HCT116 (cell line): ENCODE results near the gene ANTKMT. TPM values are rescaled to one million over a fixed set of nuclear protein-coding genes. Genes with fewer than 3 reads are reported as not detected.

Experiments used
- ATAC-seq: fragments of 200-7000 bp; cut with Tn5 transposase; 2 replicates; pipeline ENCODE4 v1.9.1; 2020; ENCODE audit warnings: mild to moderate bottlenecking, moderate library complexity
- BruUV-seq: library from RNA; stranded (reverse); fragments of 400-500 nt; replicated peaks from 2 replicates; lab custom pipeline; 2021; lab: Mats Ljungman, UMichigan
- CTCF ChIA-PET: fragments of 300-600 bp; sonication (Branson Sonifier 250); formaldehyde crosslinking; loops from one replicate; lab custom pipeline; 2021; ENCODE audit warnings: antibody characterized with exemption; lab: Charles Lee
- POLR2A ChIA-PET: fragments of 300-600, 350-600 bp; sonication (Branson Sonifier 250); formaldehyde crosslinking; loops from one replicate; lab custom pipeline; 2021; ENCODE audit warnings: antibody characterized with exemption; lab: Charles Lee
- RAD21 ChIA-PET, 2 experiments: fragments of 300-600 bp; sonication (Branson Sonifier 250); formaldehyde crosslinking; loops; one replicate each; lab custom pipeline; 2023; ENCODE audit warnings: low total read pairs in 2 of 2; ENCODE audit not compliant: uncharacterized antibody in 2 of 2, unreplicated experiment in 2 of 2, low non-redundant PET in 1 of 2; lab: Charles Lee
- DNase-seq: peaks from one replicate; pipeline ENCODE4 v3.0.0-alpha.2; 2010; ENCODE audit warnings: low read depth, low spot score
- H2AFZ ChIP-seq: fragments of 200-600 bp; shearing (Covaris generic), sonication (generic); 2 replicates; pipeline ENCODE4 v1.6.1; 2017; ENCODE audit warnings: low read depth, mixed run types, mixed read lengths, antibody characterized with exemption, low read length; ENCODE audit not compliant: poor library complexity, severe bottlenecking
- H3K27ac ChIP-seq: 2 replicates; pipeline ENCODE4 v1.5.1; 2012; ENCODE audit warnings: low read depth, low read length
- H3K27me3 ChIP-seq: fragments of 200-600 bp; sonication (generic); 2 replicates; pipeline ENCODE4 v1.6.1; 2016; ENCODE audit warnings: mixed run types, low read length, mixed read lengths; ENCODE audit not compliant: insufficient read depth
- H3K36me3 ChIP-seq, 2 experiments: fragments of 200-500 bp in 1 of 2; fragments of 200-600 bp in 1 of 2; sonication (Bioruptor generic) in 1 of 2; sonication (generic) in 1 of 2; 2 replicates each; pipeline versions ENCODE4 v1.5.1 to v1.6.1; 2014 to 2016; ENCODE audit warnings: low read length in 2 of 2, inconsistent platforms in 1 of 2, mixed read lengths in 1 of 2, mixed run types in 1 of 2; ENCODE audit not compliant: insufficient read depth in 2 of 2, control insufficient read depth in 1 of 2
- H3K4me1 ChIP-seq, 2 experiments: fragments of 200-600 bp in 1 of 2; sonication (generic) in 1 of 2; 2 replicates each; pipeline versions ENCODE4 v1.5.1 to v1.6.1; 2012 to 2017; ENCODE audit warnings: low read length in 2 of 2, inconsistent platforms in 1 of 2, mild to moderate bottlenecking in 1 of 2, mixed read lengths in 1 of 2, mixed run types in 1 of 2, moderate library complexity in 1 of 2; ENCODE audit not compliant: insufficient read depth in 2 of 2, control insufficient read depth in 1 of 2
- H3K4me2 ChIP-seq: fragments of 200-600 bp; sonication (generic); 2 replicates; pipeline ENCODE4 v1.6.1; 2017; ENCODE audit warnings: mixed run types, low read length, mixed read lengths
- H3K4me3 ChIP-seq, 2 experiments: fragments of 200-600 bp in 1 of 2; sonication (generic) in 1 of 2; replicated peaks in 1 of 2; 2 replicates each; pipeline ENCODE4 v1.5.1; 2011 to 2016; ENCODE audit warnings: low read length in 2 of 2, control low read depth in 1 of 2, low read depth in 1 of 2, mild to moderate bottlenecking in 1 of 2, mixed read lengths in 1 of 2, mixed run types in 1 of 2
- H3K79me2 ChIP-seq: fragments of 200-600 bp; sonication (generic); 2 replicates; pipeline ENCODE4 v1.6.1; 2017; ENCODE audit warnings: mild to moderate bottlenecking, mixed run types, low read length, moderate library complexity, mixed read lengths; ENCODE audit not compliant: insufficient read depth
- H3K9ac ChIP-seq: fragments of 200-600 bp; sonication (generic); 2 replicates; pipeline ENCODE4 v1.6.1; 2016; ENCODE audit warnings: low read length, mixed read lengths
- H3K9me2 ChIP-seq: fragments of 200-600 bp; sonication (generic), shearing (Covaris generic); 2 replicates; pipeline ENCODE4 v1.6.1; 2017; ENCODE audit warnings: mixed run types, mild to moderate bottlenecking, moderate library complexity; ENCODE audit not compliant: insufficient read depth
- H3K9me3 ChIP-seq, 2 experiments: fragments of 200-500 bp in 1 of 2; fragments of 200-600 bp in 1 of 2; sonication (Bioruptor generic) in 1 of 2; sonication (generic) in 1 of 2; 2 replicates each; pipeline ENCODE4 v1.6.1; 2014 to 2017; ENCODE audit warnings: low read length in 2 of 2, mixed read lengths in 2 of 2, inconsistent platforms in 1 of 2, low read depth in 1 of 2, mild to moderate bottlenecking in 1 of 2, mixed run types in 1 of 2, moderate library complexity in 1 of 2; ENCODE audit not compliant: control insufficient read depth in 1 of 2, insufficient read depth in 1 of 2
- H4K20me1 ChIP-seq: fragments of 200-600 bp; sonication (generic), shearing (Covaris generic); 2 replicates; pipeline ENCODE4 v1.6.1; 2017; ENCODE audit warnings: mixed run types, mild to moderate bottlenecking, moderate library complexity; ENCODE audit not compliant: insufficient read depth
- CBX3 ChIP-seq: IDR thresholded peaks from 2 replicates; pipeline ENCODE4 v1.6.1; 2012; ENCODE audit warnings: low read depth
- CEBPB ChIP-seq: IDR thresholded peaks from 2 replicates; pipeline ENCODE4 v1.6.1; 2012; ENCODE audit warnings: low read depth
- ELF1 ChIP-seq: IDR thresholded peaks from 2 replicates; pipeline ENCODE4 v1.6.1; 2012; ENCODE audit warnings: low read depth, borderline replicate concordance
- EZH2 ChIP-seq: fragments of 200-600 bp; sonication (generic); IDR thresholded peaks from 2 replicates; pipeline ENCODE4 v1.6.1; 2017; ENCODE audit warnings: antibody characterized with exemption, mixed run types
- EZH2phosphoT487 ChIP-seq: fragments of 200-600 bp; IDR thresholded peaks from 2 replicates; pipeline ENCODE4 v1.6.1; 2018; ENCODE audit warnings: antibody characterized with exemption, borderline replicate concordance
- FOSL1 ChIP-seq: IDR thresholded peaks from 2 replicates; pipeline ENCODE4 v1.6.1; 2012; ENCODE audit warnings: low read depth
- POLR2A ChIP-seq: IDR thresholded peaks from 2 replicates; pipeline ENCODE4 v1.7.0; 2011; ENCODE audit warnings: borderline replicate concordance; ENCODE audit not compliant: insufficient read depth, insufficient read length; ENCODE audit errors: extremely low read depth
- POLR2AphosphoS5 ChIP-seq: IDR thresholded peaks from 2 replicates; pipeline ENCODE4 v1.6.1; 2011; ENCODE audit warnings: mild to moderate bottlenecking, low read depth, low read length, moderate library complexity
- RAD21 ChIP-seq: IDR thresholded peaks from 2 replicates; pipeline ENCODE4 v1.6.1; 2012; ENCODE audit warnings: low read depth, mild to moderate bottlenecking
- SRF ChIP-seq: IDR thresholded peaks from 2 replicates; pipeline ENCODE4 v1.6.1; 2012; ENCODE audit warnings: low read depth
- YY1 ChIP-seq: IDR thresholded peaks from 2 replicates; pipeline ENCODE4 v1.6.1; 2011; ENCODE audit warnings: low read length, low read depth, moderate library complexity, mild to moderate bottlenecking; ENCODE audit not compliant: insufficient replicate concordance; ENCODE audit errors: extremely low read depth
- ZNF274 ChIP-seq: fragments of 200-500 bp; sonication (Bioruptor generic); IDR thresholded peaks from 2 replicates; pipeline ENCODE4 v1.6.1; 2014; ENCODE audit warnings: mild to moderate bottlenecking, low read depth, low read length, inconsistent platforms
- intact Hi-C: fragments of 100-400 bp; cut with micrococcal nuclease; formaldehyde crosslinking; loops from 2 replicates; pipeline ENCODE4 v1.10.0; 2022
- total RNA-seq: library from RNA; stranded (reverse); gene quantifications from one replicate; pipeline ENCODE4 v1.2.1, GENCODE V29; 2021; ENCODE audit not compliant: unreplicated experiment
- TF ChIP-seq, protein P1 (sequence below): IDR thresholded peaks from 2 replicates; pipeline ENCODE4 v1.6.1; 2012

Gene ANTKMT
- total RNA-seq, 1 experiment from 2014 or later: 65.4 TPM

DNA sequence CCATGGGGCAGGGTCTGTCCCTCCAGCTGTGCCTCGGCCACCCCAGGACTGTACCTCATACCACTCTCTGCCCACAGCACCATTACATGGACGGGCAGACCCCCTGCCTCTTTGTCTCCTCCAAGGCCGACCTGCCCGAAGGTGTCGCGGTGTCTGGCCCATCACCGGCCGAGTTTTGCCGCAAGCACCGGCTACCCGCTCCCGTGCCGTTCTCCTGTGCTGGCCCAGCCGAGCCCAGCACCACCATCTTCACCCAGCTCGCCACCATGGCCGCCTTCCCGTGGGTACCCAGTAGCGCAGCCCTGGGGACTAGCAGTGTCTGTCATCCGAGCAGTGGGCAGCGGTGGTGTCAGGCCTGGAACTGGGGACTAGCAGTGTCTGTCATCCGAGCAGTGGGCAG lies 48.1 kb upstream of the ANTKMT start:
- no peaks in the 10 kb centered on the region for H3K9me3 ChIP-seq
- H2AFZ ChIP-seq: no peak overlapping the region
- BruUV-seq: no TSS peak
- H3K79me2 ChIP-seq: peaks cover 26% of the 10 kb centered on the region
- no peak for ATAC-seq
- no peaks in the 10 kb centered on the region for H3K27me3 ChIP-seq
- H3K4me1 ChIP-seq: peaks cover 0 to 5% of the 10 kb centered on the region in 2 experiments; a peak in 1 of 4 replicates
- H3K9me2 ChIP-seq: no peaks in the 10 kb centered on the region
- no peak for TF ChIP-seq ELF1
- TF ChIP-seq, all 23 proteins: peak for 0
- POLR2A ChIA-PET: no interaction called here
- RAD21 ChIA-PET: no interaction called here
- CTCF ChIA-PET: no interaction called here
- Histone ChIP-seq H3K4me2 (no peak overlapping the region), H4K20me1 (no peaks in the 10 kb centered on the region), H3K27ac (no peak overlapping the region), H3K9ac (no peak overlapping the region), H3K36me3 (peaks cover 0 to 4% of the 10 kb centered on the region in 2 experiments; a peak in 1 of 4 replicates), H3K4me3 (no peak overlapping the region)
- intact Hi-C loops: no loop called here
- no peak for DNase-seq

DNA sequence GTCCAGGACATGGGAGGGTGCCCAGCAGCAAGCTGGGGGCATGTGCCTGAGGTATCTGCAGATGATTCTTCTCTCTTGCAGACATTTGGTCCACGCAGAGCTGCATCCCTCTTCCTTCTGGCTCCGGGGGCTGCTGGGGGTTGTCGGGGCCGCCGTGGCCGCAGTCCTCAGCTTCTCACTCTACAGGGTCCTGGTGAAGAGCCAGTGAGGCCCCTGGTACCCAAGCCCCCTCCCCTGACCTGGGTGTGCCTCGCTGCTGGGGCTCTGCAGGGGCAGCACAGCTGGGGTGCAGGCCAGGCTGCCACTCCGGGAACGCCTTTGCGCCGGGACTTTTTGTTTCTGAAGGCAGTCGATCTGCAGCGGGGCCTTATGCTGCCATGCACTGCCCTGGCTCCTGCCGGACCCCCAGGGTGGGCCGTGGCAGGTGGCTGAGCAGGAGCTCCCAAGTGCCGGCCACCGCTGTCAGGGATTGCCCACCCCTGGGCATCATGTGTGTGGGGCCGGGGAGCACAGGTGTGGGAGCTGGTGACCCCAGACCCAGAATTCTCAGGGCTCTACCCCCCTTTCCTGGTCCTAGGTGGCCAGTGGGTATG lies 47.5 kb upstream of the ANTKMT start:
- H3K4me3 ChIP-seq: no peak overlapping the region
- TF ChIP-seq CBX3 (no peak), POLR2A (no peak), SRF (no peak), EZH2 (no peak), EZH2phosphoT487 (no peak), CEBPB (no peak), FOSL1 (no peak), POLR2AphosphoS5 (no peak), RAD21 (no peak), YY1 (no peak), ZNF274 (no peak)
- TF ChIP-seq, protein P1, sequence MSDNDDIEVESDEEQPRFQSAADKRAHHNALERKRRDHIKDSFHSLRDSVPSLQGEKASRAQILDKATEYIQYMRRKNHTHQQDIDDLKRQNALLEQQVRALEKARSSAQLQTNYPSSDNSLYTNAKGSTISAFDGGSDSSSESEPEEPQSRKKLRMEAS: no peak
- POLR2A ChIA-PET: no interaction called here
- H3K4me2 ChIP-seq: no peak overlapping the region
- peaks cover 21% of the 10 kb centered on the region for H3K79me2 ChIP-seq
- H3K4me1 ChIP-seq: peaks cover 0 to 5% of the 10 kb centered on the region in 2 experiments; a peak in 1 of 4 replicates
- DNase-seq (no peak), ATAC-seq (no peak)
- H3K27ac ChIP-seq: no peak overlapping the region
- no peaks in the 10 kb centered on the region for H3K9me2 ChIP-seq
- H3K27me3 ChIP-seq: no peaks in the 10 kb centered on the region
- intact Hi-C loops: no loop called here
- H2AFZ ChIP-seq: no peak overlapping the region
- H4K20me1 ChIP-seq: no peaks in the 10 kb centered on the region
- no peak overlapping the region for H3K9ac ChIP-seq
- BruUV-seq: TSS peak; percentile 21
- RAD21 ChIA-PET: no interaction called here
- CTCF ChIA-PET: no interaction called here
- no peaks in the 10 kb centered on the region for H3K9me3 ChIP-seq
- H3K36me3 ChIP-seq: peaks cover 0 to 4% of the 10 kb centered on the region in 2 experiments; a peak in 1 of 4 replicates
